Karpas-422 (cell line): ENCODE measurements around the gene CDPF1. TPM values are rescaled to one million over a fixed set of nuclear protein-coding genes. Genes with fewer than 3 reads are reported as not detected.

Experiments used
- DNase-seq: peaks from one replicate; pipeline ENCODE4 v3.0.0-alpha.2; 2015
- H2AFZ ChIP-seq: fragments of 200-600 bp; sonication (generic); 2 replicates; pipeline ENCODE4 v1.6.1; 2014; ENCODE audit warnings: antibody characterized with exemption, low read length, mixed read lengths
- H3K27ac ChIP-seq: fragments of 200-600 bp; sonication (generic); 2 replicates; pipeline ENCODE4 v1.5.1; 2014; ENCODE audit warnings: mild to moderate bottlenecking, low read length, moderate library complexity
- H3K27me3 ChIP-seq: fragments of 200-600 bp; sonication (generic); 2 replicates; pipeline ENCODE4 v1.6.1; 2014; ENCODE audit warnings: low read length, mixed read lengths
- H3K36me3 ChIP-seq: fragments of 200-600 bp; sonication (generic); 2 replicates; pipeline ENCODE4 v1.6.1; 2014; ENCODE audit warnings: low read length, mixed read lengths; ENCODE audit not compliant: insufficient read depth
- H3K4me1 ChIP-seq: fragments of 200-600 bp; sonication (generic); 2 replicates; pipeline ENCODE4 v1.6.1; 2014; ENCODE audit warnings: mild to moderate bottlenecking, low read length, mixed read lengths
- H3K4me2 ChIP-seq: fragments of 200-600 bp; sonication (generic); 2 replicates; pipeline ENCODE4 v1.6.1; 2014; ENCODE audit warnings: low read length, low read depth, mild to moderate bottlenecking; ENCODE audit not compliant: poor library complexity, severe bottlenecking
- H3K4me3 ChIP-seq: fragments of 200-600 bp; sonication (generic); 2 replicates; pipeline ENCODE4 v1.5.1; 2014; ENCODE audit warnings: mild to moderate bottlenecking, antibody characterized with exemption, low read length, mixed read lengths
- H3K79me2 ChIP-seq: fragments of 200-600 bp; sonication (generic); 2 replicates; pipeline ENCODE4 v1.6.1; 2014; ENCODE audit warnings: mild to moderate bottlenecking, low read length, mixed read lengths
- H3K9ac ChIP-seq: fragments of 200-600 bp; sonication (generic); 2 replicates; pipeline ENCODE4 v1.6.0; 2014; ENCODE audit warnings: low read length
- H3K9me2 ChIP-seq: fragments of 200-600 bp; sonication (generic), shearing (Covaris generic); replicated peaks from 2 replicates; pipeline ENCODE4 v1.6.0; 2014; ENCODE audit warnings: mild to moderate bottlenecking, low read length, moderate library complexity; ENCODE audit not compliant: insufficient read depth
- H3K9me3 ChIP-seq: fragments of 300-700, 200-600 bp; sonication (generic); 2 replicates; pipeline ENCODE4 v1.6.1; 2014; ENCODE audit warnings: low read length, mixed read lengths
- H4K20me1 ChIP-seq: fragments of 200-600 bp; sonication (generic); 2 replicates; pipeline ENCODE4 v1.6.1; 2014; ENCODE audit warnings: mild to moderate bottlenecking, antibody characterized with exemption, low read length, low read depth; ENCODE audit not compliant: insufficient read depth
- total RNA-seq: library from RNA; depleted of rRNA; stranded (reverse); fragments of >200 nt; shearing (Covaris generic); gene quantifications from 2 replicates; pipeline ENCODE4 v1.2.3, GENCODE V29; 2014; ENCODE audit warnings: low replicate concordance

Gene CDPF1
- total RNA-seq, 1 experiment from 2014 or later = 9.8 TPM

DNA sequence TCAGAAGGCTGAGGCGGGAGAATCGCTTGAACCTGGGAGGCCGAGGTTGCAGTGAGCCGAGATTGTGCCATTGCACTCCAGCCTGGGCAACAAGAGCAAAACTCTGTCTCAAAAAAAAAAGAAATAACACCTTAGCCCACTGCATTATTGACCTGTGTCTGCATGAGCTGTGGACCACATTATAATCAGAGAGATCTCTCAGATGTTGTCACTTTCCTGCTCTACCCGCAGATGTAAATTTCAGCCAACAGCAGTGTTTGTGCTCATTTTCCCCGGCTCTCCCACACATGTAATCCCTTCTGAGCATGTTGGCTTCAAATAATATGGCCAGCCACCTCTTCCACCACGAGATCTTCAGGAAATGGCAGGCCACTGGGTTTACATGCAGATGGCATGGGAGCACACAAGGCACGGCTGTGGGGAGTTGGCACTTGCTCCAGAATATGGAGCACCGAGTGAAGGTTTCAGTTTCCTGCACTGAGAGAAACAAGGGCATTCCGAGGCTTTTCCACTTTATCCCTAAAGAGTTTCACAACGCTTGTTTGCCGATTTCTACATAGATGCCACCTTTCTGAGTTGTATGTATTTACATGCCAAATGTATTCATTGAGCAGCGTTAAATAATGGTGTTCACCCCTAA is 19.7 kb downstream of the CDPF1 start:
- no peaks in the 10 kb centered on the region for H3K79me2 ChIP-seq
- H3K27ac ChIP-seq = no peak overlapping the region
- no peaks in the 10 kb centered on the region for H4K20me1 ChIP-seq
- no peak overlapping the region for H3K4me2 ChIP-seq
- H3K4me3 ChIP-seq = no peak overlapping the region
- H3K27me3 ChIP-seq = no peaks in the 10 kb centered on the region
- no peak for DNase-seq
- H3K4me1 ChIP-seq = no peaks in the 10 kb centered on the region
- peaks cover 4% of the 10 kb centered on the region for H3K36me3 ChIP-seq
- H2AFZ ChIP-seq = no peak overlapping the region
- no peaks in the 10 kb centered on the region for H3K9me3 ChIP-seq
- H3K9me2 ChIP-seq = no peaks in the 10 kb centered on the region
- H3K9ac ChIP-seq = no peak overlapping the region

DNA sequence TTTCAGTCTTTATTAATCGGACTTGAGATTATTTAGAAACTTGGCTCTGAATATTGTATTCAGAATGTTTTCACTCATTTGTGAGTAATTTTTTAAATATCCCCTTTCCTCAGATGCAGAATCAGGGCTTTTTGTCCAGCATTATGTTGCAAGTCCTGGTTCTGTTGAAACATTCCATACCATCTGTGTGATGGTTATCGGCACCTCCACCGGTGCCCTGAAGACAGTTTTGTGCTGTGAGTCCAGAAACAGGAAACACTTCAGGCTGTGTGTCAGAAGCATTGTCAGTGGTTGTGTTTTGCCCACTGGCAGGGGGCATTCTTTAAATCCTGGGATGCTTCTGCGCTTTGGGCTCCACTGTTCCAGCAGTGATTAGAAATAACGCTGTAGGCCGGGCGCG is 20.4 kb downstream of the CDPF1 start:
- Histone ChIP-seq H3K4me2 (no peak overlapping the region), H3K4me1 (no peaks in the 10 kb centered on the region), H3K9me2 (no peaks in the 10 kb centered on the region), H3K36me3 (peaks cover 4% of the 10 kb centered on the region), H4K20me1 (no peaks in the 10 kb centered on the region), H3K9me3 (no peaks in the 10 kb centered on the region), H3K27ac (no peak overlapping the region), H3K79me2 (no peaks in the 10 kb centered on the region), H3K4me3 (no peak overlapping the region), H2AFZ (no peak overlapping the region), H3K9ac (no peak overlapping the region), H3K27me3 (no peaks in the 10 kb centered on the region)
- DNase-seq = no peak

DNA sequence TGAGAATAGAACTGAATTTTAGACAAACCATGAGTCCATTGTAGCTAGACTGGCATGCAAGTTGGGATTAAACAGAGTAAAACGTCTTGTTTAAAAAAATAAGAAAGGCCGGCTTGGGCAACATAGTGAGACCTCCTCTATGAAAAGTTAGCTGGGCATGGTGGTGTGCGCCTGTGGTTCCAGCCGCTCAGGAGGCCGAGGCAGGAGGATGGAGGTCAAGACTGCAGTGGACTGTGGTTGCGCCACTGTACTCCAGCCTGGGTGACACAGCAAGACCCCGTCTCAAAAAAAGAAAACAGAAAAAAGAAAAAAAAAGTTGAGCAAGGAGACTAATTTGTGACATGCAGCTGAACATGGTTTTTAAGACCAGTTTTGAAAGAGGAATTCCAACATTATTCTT is 23.5 kb downstream of the CDPF1 start:
- H3K27ac ChIP-seq = no peak overlapping the region
- no peaks in the 10 kb centered on the region for H3K4me1 ChIP-seq
- H3K4me2 ChIP-seq = no peak overlapping the region
- DNase-seq = no peak
- no peak overlapping the region for H3K9ac ChIP-seq
- no peak overlapping the region for H3K4me3 ChIP-seq
- H4K20me1 ChIP-seq = no peaks in the 10 kb centered on the region
- H3K9me3 ChIP-seq = no peaks in the 10 kb centered on the region
- no peaks in the 10 kb centered on the region for H3K27me3 ChIP-seq
- no peaks in the 10 kb centered on the region for H3K9me2 ChIP-seq
- no peaks in the 10 kb centered on the region for H3K79me2 ChIP-seq
- no peak overlapping the region for H2AFZ ChIP-seq
- no peaks in the 10 kb centered on the region; the same call in 1 of the 2 replicates for H3K36me3 ChIP-seq

GRCh38 chr22:46225631-46226030 is 24.5 kb downstream of the CDPF1 start:
- Histone ChIP-seq H3K27ac (no peak overlapping the region), H3K4me2 (no peak overlapping the region), H3K27me3 (no peaks in the 10 kb centered on the region), H3K36me3 (peaks cover 4% of the 10 kb centered on the region), H3K4me3 (no peak overlapping the region), H3K79me2 (no peaks in the 10 kb centered on the region), H3K9me2 (no peaks in the 10 kb centered on the region), H4K20me1 (no peaks in the 10 kb centered on the region), H2AFZ (no peak overlapping the region), H3K9me3 (no peaks in the 10 kb centered on the region), H3K9ac (no peak overlapping the region), H3K4me1 (no peaks in the 10 kb centered on the region)
- no peak for DNase-seq

DNA sequence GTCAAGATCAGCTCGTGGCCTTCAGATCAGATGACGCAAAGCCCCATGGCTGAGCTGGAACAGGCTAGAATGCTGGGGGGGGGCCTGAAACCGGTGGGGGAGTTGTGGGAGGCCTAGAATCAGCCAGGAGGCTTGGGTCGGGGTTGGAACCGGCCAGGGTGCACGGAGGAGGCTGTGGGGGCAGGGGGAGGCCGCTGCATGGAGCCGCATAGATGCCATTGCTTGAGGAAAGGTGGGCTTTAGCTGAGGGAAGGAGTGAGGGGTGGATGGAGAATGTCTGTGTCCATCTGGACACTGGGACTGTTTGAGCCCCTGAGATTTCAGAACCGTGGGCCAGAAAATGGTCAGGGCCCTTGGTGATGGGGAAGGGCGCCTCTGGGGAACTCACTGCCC is 25.2 kb downstream of the CDPF1 start:
- Histone ChIP-seq H3K4me2 (no peak overlapping the region), H3K4me3 (no peak overlapping the region), H3K36me3 (peaks cover 4% of the 10 kb centered on the region), H3K9ac (no peak overlapping the region), H4K20me1 (no peaks in the 10 kb centered on the region), H2AFZ (no peak overlapping the region), H3K9me3 (no peaks in the 10 kb centered on the region), H3K4me1 (no peaks in the 10 kb centered on the region), H3K27ac (no peak overlapping the region), H3K9me2 (no peaks in the 10 kb centered on the region), H3K79me2 (no peaks in the 10 kb centered on the region), H3K27me3 (no peaks in the 10 kb centered on the region)
- no peak for DNase-seq

DNA sequence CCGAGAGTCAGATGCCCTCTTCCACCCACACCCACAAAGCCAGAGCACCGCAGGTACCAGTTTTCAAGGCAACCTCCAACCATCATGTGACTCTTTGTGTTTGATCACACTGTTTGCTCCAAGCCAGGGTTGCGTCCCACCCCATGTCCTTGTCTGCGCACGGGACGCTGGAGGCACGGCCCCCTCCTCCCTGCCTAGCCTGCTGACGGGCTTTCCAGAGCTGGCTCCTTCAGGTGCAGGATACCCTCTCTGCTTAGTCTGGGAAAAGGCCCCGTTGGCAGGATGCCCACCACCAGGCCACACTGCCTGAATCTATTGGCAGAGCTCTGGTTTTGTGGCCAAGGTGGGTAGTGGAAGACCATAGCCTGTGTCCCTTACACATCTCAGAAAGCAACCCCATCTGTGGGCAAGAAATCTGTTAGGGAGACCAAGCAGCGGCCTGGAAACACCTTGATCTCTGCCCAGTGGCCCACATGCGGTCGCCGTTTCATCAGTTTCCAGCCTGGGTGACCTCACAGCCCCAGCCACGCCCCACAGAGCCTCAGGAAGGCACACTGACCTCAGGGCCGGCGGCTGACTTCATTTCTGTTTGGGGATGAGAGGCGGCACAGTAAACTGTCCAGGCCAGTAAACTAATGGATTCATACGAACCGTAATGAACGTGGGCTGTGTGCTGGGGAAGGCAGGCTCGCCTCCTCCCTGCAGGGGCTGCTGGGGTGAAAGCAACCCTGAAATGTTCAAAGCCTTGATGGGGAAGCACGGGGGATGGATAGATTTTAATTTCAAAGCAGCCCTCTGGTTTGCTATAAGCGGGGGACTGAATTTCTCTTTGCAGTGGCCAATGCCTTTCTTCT is 25.8 kb downstream of the CDPF1 start:
- Histone ChIP-seq H3K27me3 (no peaks in the 10 kb centered on the region), H3K79me2 (no peaks in the 10 kb centered on the region), H3K9me3 (no peaks in the 10 kb centered on the region), H3K9me2 (no peaks in the 10 kb centered on the region), H2AFZ (no peak overlapping the region), H3K9ac (no peak overlapping the region), H3K36me3 (peaks cover 9% of the 10 kb centered on the region), H3K4me1 (no peaks in the 10 kb centered on the region), H3K27ac (no peak overlapping the region), H4K20me1 (no peaks in the 10 kb centered on the region), H3K4me2 (no peak overlapping the region), H3K4me3 (no peak overlapping the region)
- no peak for DNase-seq

DNA sequence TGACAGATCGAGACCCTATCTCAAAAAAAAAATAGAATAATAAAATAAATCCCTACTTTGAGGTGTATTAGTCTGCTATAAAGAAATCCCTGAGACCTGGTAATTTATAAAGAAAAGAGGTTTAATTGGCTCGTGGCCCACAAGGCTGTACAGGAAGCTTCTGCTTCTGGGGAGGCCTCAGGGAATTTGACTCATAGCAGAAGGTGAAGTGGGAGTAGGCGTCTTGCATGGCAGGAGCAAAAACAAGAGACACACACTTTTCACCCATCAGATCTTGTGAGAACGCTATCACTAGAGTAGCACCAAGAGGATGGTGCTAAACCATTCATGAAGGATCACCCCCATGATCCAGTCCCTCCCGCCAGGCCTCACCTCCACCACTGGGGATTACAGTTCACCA is 29.2 kb downstream of the CDPF1 start:
- DNase-seq = no peak
- Histone ChIP-seq H2AFZ (no peak overlapping the region), H3K36me3 (peaks cover 14% of the 10 kb centered on the region), H3K9me2 (no peaks in the 10 kb centered on the region), H3K4me3 (no peak overlapping the region), H3K9me3 (no peaks in the 10 kb centered on the region), H3K27ac (no peak overlapping the region), H3K79me2 (no peaks in the 10 kb centered on the region), H3K4me1 (no peaks in the 10 kb centered on the region), H3K27me3 (no peaks in the 10 kb centered on the region), H3K9ac (no peak overlapping the region), H3K4me2 (no peak overlapping the region), H4K20me1 (no peaks in the 10 kb centered on the region)

DNA sequence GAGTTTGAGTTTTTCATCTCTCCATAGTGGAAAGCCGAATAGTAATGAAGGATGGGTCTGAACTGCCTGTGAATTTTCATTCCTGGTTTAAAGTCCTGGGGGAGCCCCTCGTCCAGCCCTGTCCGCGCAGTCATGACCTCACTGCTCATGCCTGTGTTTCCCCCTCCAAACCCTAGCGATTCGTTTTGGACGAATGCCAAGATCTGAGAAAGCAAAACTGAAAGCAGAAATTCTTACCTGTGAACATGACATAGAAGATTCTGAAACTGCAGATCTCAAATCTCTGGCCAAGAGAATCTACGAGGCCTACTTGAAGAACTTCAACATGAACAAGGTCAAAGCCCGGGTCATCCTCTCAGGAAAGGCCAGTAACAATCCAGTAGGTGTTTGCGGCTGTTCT is 30.5 kb downstream of the CDPF1 start:
- H3K27me3 ChIP-seq = no peaks in the 10 kb centered on the region
- no peak overlapping the region for H3K4me3 ChIP-seq
- H2AFZ ChIP-seq = no peak overlapping the region
- no peak overlapping the region for H3K27ac ChIP-seq
- H3K9me2 ChIP-seq = no peaks in the 10 kb centered on the region
- no peak overlapping the region for H3K9ac ChIP-seq
- H3K79me2 ChIP-seq = no peaks in the 10 kb centered on the region
- H3K36me3 ChIP-seq = peaks cover 14% of the 10 kb centered on the region
- no peaks in the 10 kb centered on the region for H3K4me1 ChIP-seq
- DNase-seq = no peak
- H3K9me3 ChIP-seq = no peaks in the 10 kb centered on the region
- no peaks in the 10 kb centered on the region for H4K20me1 ChIP-seq
- no peak overlapping the region for H3K4me2 ChIP-seq
